ENCODE data around the gene TMTC2.
"Not testable (repeated sequence)": the region's sequence is repeated elsewhere in the genome, so short reads cannot be mapped to it uniquely, and the experiment has no call there.

Gene TMTC2

DNA sequence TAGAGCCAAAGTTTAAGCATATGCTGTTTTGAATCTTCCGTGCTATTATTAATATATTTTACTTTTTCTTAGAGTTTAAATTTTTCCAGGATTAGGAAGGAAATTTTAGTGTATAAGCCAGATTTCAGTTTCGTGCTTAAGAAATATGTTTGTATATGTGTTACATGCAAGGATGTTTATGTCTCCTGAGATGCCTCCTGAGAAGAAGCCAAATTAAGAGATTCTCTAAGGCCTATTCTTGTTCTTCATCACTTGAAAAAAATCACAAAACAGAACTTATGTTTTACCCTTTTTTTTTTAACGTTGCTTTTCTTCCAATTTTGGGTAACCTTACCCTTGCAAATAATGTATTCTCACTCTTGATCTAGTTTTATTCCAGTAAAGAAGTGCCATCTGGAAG, 412.7 kb downstream of the TMTC2 start:
- no peak overlapping the region for H3K27ac ChIP-seq
- CTCF ChIA-PET, result no interaction called here
- POLR2A ChIA-PET (ENCODE audit: low non-redundant PET), result no interaction called here
- no peak for DNase-seq (ENCODE audit: low spot score)
- TF ChIP-seq CTCF (conservative IDR thresholded peaks at IDR 0.05; ENCODE audit: low read depth), result no peak

DNA sequence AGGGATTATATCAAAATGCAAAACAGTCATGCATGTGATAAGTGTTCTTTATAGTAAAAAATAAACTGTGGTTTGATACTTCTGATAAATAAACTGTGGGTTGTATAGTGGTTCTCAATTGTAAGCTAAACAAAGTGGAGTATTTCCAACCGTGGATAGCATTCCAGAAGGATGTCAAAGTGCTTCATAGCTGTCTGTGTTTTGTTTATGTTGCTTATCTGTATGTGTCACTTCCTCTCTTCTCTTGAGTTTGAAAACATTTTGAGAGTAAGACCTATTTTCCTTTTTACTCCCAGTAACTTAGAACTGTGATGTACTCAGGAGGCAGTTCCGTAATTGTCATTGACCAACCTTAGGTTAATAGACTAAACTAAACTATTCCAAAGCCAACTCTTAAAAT, 415.8 kb downstream of the TMTC2 start:
- ChIA-PET CTCF (no interaction called here), POLR2A (ENCODE audit: low non-redundant PET) (no interaction called here)
- DNase-seq (ENCODE audit: low spot score), result no peak
- TF ChIP-seq CTCF (conservative IDR thresholded peaks at IDR 0.05; ENCODE audit: low read depth), result no peak
- no peak overlapping the region for H3K27ac ChIP-seq

DNA sequence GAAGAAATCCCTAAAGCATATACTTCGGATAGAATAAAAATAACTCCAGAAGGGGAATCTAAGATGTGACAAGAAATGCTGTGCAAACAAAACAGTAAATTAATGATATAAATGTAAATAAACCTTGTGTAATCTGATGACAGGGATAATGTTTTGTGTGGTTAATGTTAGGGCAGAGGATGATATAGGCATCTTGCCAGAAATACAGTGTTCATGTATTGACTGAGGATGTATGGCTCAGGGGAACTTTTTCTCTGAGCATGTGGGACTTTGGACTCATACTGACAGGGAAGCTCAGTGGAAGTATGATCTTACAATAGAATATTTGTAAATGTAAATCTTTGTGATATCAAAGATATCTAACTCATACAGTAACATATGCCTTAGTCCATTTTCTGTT, 420.2 kb downstream of the TMTC2 start:
- no peak for TF ChIP-seq CTCF (conservative IDR thresholded peaks at IDR 0.05; ENCODE audit: low read depth)
- CTCF ChIA-PET, result no interaction called here
- POLR2A ChIA-PET (ENCODE audit: low non-redundant PET), result no interaction called here

DNA sequence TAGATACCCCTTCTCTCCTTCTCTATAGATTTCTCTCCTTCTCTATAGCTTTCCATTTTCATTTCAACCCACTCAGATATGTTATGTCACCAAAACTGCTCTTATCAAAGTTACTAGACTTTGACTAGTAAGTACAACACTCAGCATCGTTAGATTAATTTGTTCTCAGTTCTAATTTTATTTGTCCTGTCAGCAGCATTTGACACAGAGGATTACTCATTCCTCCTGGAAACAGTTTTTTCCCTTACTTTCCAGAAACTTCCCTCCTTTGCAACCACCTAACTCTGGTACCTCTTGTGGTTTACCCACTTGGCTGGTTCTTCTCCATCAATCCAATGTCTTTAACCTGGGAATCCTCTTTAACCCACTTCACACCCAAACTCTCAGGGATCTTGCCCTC, 423.7 kb downstream of the TMTC2 start:
- no peak overlapping the region for H3K27ac ChIP-seq
- DNase-seq (ENCODE audit: low spot score), result no peak
- TF ChIP-seq CTCF (conservative IDR thresholded peaks at IDR 0.05; ENCODE audit: low read depth), result no peak
- CTCF ChIA-PET, result no interaction called here
- POLR2A ChIA-PET (ENCODE audit: low non-redundant PET), result no interaction called here

More for the DNA sequence above, 420.2 kb downstream of the TMTC2 start:
- DNase-seq (ENCODE audit: low spot score), result no peak
- no peak overlapping the region for H3K27ac ChIP-seq

- ChIA-PET POLR2A (ENCODE audit: low non-redundant PET) (no interaction called here), CTCF (no interaction called here)
- no peak for TF ChIP-seq CTCF (conservative IDR thresholded peaks at IDR 0.05; ENCODE audit: low read depth)
- no peak overlapping the region for H3K27ac ChIP-seq
- DNase-seq (ENCODE audit: low spot score), result no peak
These were observed 427.2 kb downstream of the TMTC2 start for GRCh38 chr12:83113945-83114344.

- DNase-seq (ENCODE audit: low spot score), result no peak
- CTCF ChIA-PET, result no interaction called here
- POLR2A ChIA-PET (ENCODE audit: low non-redundant PET), result no interaction called here
- no peak for TF ChIP-seq CTCF (conservative IDR thresholded peaks at IDR 0.05; ENCODE audit: low read depth)
- no peak overlapping the region for H3K27ac ChIP-seq
These were observed 428.3 kb downstream of the TMTC2 start for GRCh38 chr12:83114966-83115365.

GRCh38 chr12:83117926-83118325, 431.2 kb downstream of the TMTC2 start:
- H3K27ac ChIP-seq; POLR2A ChIA-PET (ENCODE audit: low non-redundant PET); CTCF ChIA-PET; DNase-seq (ENCODE audit: low spot score): not testable (repeated sequence)

All from RWPE1 (cell line).